HUES48 (cell line): ENCODE data around the gene DNAJC8.
A peak's percentile ranks its signal among the peaks of the same experiment; 100 is the strongest.

Source experiments
- H3K27ac ChIP-seq: one replicate; pipeline ENCODE4 v1.7.0; 2013; ENCODE audit warnings: low read depth, low read length, inconsistent platforms
- H3K27me3 ChIP-seq: 2 replicates; pipeline ENCODE4 v1.6.1; 2013; ENCODE audit warnings: mild to moderate bottlenecking, low read length; ENCODE audit not compliant: control insufficient read depth, insufficient read depth
- H3K36me3 ChIP-seq: 2 replicates; pipeline ENCODE4 v1.6.1; 2013; ENCODE audit warnings: low read length; ENCODE audit not compliant: control insufficient read depth, insufficient read depth
- H3K4me1 ChIP-seq: 2 replicates; pipeline ENCODE4 v1.6.1; 2013; ENCODE audit warnings: mild to moderate bottlenecking, low read length; ENCODE audit not compliant: control insufficient read depth, insufficient read depth
- H3K4me3 ChIP-seq: 2 replicates; pipeline ENCODE4 v1.5.1; 2013; ENCODE audit warnings: mild to moderate bottlenecking, low read depth, low read length
- H3K9ac ChIP-seq: 2 replicates; pipeline ENCODE4 v1.6.1; 2013; ENCODE audit warnings: mild to moderate bottlenecking, low read depth, low read length, moderate library complexity
- H3K9me3 ChIP-seq: 2 replicates; pipeline ENCODE4 v1.6.1; 2013; ENCODE audit warnings: low read length; ENCODE audit not compliant: control insufficient read depth, insufficient read depth

Gene DNAJC8, protein sequence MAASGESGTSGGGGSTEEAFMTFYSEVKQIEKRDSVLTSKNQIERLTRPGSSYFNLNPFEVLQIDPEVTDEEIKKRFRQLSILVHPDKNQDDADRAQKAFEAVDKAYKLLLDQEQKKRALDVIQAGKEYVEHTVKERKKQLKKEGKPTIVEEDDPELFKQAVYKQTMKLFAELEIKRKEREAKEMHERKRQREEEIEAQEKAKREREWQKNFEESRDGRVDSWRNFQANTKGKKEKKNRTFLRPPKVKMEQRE

GRCh38 chr1:28232558-28233263 lies at the start of gene DNAJC8:
Gene DNAJC8, minus strand, starts transcription at chr1:28233029. Its CDS starts 31 bp downstream, at chr1:28232998.
- H3K27ac ChIP-seq = peak within 1 kb of the TSS; percentile 70
- H3K4me3 ChIP-seq = peak within 1 kb of the TSS; percentile 83
- no peaks in the 10 kb centered on the region for H3K27me3 ChIP-seq
- H3K9me3 ChIP-seq = no peaks in the 10 kb centered on the region
- H3K9ac ChIP-seq = peak within 1 kb of the TSS; percentile 90
- H3K36me3 ChIP-seq = peaks cover 36% of the 10 kb centered on the region
- H3K4me1 ChIP-seq = peaks cover 6% of the 10 kb centered on the region; the same call in 1 of the 2 replicates

DNA sequence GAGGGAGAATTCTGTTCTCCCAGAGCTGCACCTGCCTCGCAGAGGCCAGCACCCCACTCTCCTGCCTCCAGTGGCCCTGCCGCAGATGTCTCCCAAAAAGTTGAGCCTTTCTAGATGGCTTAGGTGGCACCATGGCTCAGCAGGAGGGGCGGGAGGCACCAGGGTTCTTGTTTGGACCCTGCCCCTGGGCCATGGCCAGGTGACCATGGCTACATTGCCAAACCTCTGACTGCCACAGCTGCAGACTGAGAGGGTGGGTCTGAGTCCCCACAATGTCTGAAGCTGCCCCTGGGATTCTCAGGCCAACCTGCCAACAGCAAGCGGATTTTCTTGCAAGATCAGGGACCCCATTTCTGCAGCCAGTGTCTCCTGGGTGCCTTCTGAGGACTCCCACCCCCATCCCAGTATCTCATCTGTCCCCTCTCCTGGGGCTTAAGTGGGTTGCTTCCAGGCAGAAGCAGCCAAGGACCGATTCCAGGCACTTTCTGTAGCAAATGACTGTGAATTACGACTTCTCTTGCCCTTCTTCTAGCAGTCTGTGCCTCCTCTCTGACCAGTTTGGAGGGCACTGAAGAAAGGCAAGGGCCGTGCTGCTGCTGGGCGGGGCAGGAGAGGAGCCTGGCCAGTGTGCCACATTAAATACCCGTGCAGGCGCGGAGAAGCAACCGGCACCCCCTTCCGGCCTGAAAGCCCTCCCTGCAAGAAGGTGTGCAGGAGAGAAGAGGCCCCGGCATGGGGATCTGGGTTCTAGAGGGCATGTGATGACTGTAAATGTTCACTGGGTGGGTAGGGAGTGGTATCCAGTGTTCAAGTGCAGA lies 49.0 kb upstream of the DNAJC8 start:
- H3K36me3 ChIP-seq = peaks cover 58% of the 10 kb centered on the region
- no peak overlapping the region for H3K27ac ChIP-seq
- H3K9me3 ChIP-seq = no peaks in the 10 kb centered on the region
- no peak overlapping the region for H3K9ac ChIP-seq
- no peak overlapping the region for H3K4me3 ChIP-seq
- no peaks in the 10 kb centered on the region for H3K4me1 ChIP-seq
- no peaks in the 10 kb centered on the region for H3K27me3 ChIP-seq

DNA sequence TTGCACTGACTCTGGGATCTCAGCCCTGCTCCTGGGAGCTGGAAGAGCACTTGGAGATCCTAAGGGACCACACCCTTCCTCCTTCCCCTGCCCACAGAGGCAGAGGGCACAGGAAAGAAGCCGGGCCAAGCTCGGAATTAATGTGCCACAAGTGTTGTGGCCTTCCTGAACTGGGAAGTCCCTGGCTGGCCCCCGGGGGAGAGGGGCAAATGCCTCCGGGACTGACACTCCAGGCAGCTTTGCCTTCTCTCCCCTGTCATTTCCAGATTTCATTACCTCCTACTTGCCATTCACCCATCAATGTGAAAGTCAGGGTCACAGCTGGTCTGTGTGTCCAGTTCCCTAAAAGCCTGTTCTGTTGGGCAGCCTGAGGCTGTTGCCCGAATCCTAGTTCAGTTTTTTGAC lies 48.1 kb upstream of the DNAJC8 start:
- Histone ChIP-seq H3K9ac (no peak overlapping the region), H3K4me3 (no peak overlapping the region), H3K27ac (no peak overlapping the region), H3K4me1 (no peaks in the 10 kb centered on the region), H3K9me3 (no peaks in the 10 kb centered on the region), H3K27me3 (no peaks in the 10 kb centered on the region), H3K36me3 (peaks cover 60% of the 10 kb centered on the region)

DNA sequence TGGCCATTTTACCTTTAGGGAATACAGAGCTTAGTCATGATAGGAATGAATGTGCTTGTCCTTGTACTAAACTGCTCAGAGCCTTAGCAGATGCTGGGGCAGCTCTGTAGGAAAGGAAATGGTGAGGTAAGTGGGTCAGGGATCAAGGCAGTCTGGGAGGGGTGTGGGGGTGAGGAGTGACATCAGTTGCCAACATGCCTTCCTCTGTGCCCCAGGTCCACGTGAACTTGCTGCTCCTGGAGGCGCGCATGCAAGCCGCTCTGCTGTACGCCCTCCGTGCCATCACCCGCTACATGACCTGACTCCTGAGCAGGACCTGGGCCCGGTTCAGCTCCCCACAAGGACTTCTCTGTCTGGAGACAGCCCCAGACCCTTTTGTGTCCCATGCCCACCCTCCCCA lies 47.7 kb upstream of the DNAJC8 start:
- H3K9me3 ChIP-seq = no peaks in the 10 kb centered on the region
- H3K4me3 ChIP-seq = no peak overlapping the region
- H3K27ac ChIP-seq = no peak overlapping the region
- no peaks in the 10 kb centered on the region for H3K4me1 ChIP-seq
- H3K9ac ChIP-seq = no peak overlapping the region
- H3K27me3 ChIP-seq = no peaks in the 10 kb centered on the region
- H3K36me3 ChIP-seq = peaks cover 65% of the 10 kb centered on the region

GRCh38 chr1:28279721-28280120 lies 46.9 kb upstream of the DNAJC8 start:
- Histone ChIP-seq H3K27ac (no peak overlapping the region), H3K36me3 (peaks cover 73% of the 10 kb centered on the region), H3K27me3 (no peaks in the 10 kb centered on the region), H3K4me3 (no peak overlapping the region), H3K4me1 (no peaks in the 10 kb centered on the region), H3K9ac (no peak overlapping the region), H3K9me3 (no peaks in the 10 kb centered on the region)

- no peaks in the 10 kb centered on the region for H3K4me1 ChIP-seq
- H3K4me3 ChIP-seq = no peak overlapping the region
- H3K36me3 ChIP-seq = peaks cover 83% of the 10 kb centered on the region
- no peaks in the 10 kb centered on the region for H3K9me3 ChIP-seq
- no peak overlapping the region for H3K27ac ChIP-seq
- no peaks in the 10 kb centered on the region for H3K27me3 ChIP-seq
- no peak overlapping the region for H3K9ac ChIP-seq
These were observed 45.9 kb upstream of the DNAJC8 start for GRCh38 chr1:28278763-28279162.

DNA sequence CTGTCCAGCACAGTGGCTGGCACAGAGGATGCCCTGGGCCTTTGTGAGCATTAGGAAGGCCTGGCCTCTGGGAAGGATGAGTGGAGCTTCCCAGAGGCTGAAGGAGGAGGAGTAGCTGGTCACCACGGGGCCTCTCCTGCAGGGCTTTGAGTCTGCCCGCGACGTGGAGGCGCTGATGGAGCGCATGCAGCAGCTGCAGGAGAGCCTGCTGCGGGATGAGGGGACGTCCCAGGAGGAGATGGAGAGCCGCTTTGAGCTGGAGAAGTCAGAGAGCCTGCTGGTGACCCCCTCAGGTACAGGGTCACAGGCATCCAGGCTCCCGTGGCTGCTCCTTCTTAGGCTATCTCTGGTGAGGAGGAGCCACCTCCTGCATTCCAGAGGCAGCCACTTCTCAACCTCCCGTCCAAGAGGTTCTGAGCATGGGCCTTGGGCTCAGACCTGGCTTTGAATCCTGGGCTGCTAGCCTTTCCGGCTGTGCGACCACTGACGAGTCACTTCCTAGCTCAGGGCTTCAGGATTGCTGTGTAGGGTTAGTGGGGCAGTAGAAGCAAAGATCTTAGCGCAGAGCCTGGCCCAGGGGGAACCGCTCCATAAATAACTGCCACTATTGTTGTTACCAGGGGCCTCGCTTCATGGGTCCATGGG lies 40.5 kb upstream of the DNAJC8 start:
- Histone ChIP-seq H3K4me1 (no peaks in the 10 kb centered on the region), H3K9me3 (no peaks in the 10 kb centered on the region), H3K4me3 (no peak overlapping the region), H3K27me3 (no peaks in the 10 kb centered on the region), H3K36me3 (peaks cover 83% of the 10 kb centered on the region), H3K27ac (no peak overlapping the region), H3K9ac (no peak overlapping the region)

DNA sequence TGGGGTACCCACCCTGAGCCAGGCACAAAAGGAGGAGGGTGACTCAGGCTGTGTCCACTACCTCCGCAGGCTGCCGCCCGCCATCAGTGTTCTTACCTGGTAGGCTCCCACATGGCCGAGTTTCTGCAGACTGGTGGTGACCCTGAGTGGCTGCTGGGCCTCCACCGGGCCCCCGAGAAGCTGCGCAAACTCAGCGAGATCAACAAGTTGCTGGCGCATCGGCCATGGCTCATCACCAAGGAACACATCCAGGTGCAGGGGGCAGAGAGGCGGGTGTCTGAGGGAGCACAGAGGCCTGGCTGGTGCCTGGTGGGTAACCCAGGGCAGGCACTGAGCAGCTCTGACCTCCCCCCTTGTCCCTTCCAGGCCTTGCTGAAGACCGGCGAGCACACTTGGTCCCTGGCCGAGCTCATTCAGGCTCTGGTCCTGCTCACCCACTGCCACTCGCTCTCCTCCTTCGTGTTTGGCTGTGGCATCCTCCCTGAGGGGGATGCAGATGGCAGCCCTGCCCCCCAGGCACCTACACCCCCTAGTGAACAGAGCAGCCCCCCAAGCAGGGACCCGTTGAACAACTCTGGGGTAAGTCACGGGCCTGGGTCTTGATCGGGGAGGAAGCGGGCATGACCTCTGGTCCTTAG lies 39.5 kb upstream of the DNAJC8 start:
- H3K36me3 ChIP-seq = peaks cover 74% of the 10 kb centered on the region
- H3K4me3 ChIP-seq = no peak overlapping the region
- no peaks in the 10 kb centered on the region for H3K27me3 ChIP-seq
- no peak overlapping the region for H3K9ac ChIP-seq
- H3K9me3 ChIP-seq = no peaks in the 10 kb centered on the region
- H3K4me1 ChIP-seq = peaks cover 3% of the 10 kb centered on the region; the same call in 1 of the 2 replicates
- H3K27ac ChIP-seq = no peak overlapping the region

DNA sequence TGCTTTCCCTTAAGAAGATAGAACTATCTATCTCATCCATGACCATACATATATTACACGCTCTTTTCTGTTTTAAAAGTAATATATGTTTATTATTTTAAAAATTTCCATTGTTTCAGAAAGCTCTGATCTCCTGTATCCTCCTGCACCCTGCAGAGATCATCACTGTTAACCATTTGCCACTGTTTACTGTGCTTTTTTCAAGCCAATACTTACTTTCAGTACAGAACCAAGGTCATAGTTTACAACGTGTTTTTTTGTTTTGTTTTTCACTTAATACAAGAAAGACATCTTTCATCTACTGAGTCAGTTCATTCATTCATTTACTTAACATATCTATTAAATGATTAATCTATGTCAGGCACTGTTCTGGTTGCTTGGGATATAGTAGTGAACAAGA lies 36.7 kb upstream of the DNAJC8 start:
- Histone ChIP-seq H3K9ac (no peak overlapping the region), H3K9me3 (no peaks in the 10 kb centered on the region), H3K4me3 (no peak overlapping the region), H3K4me1 (peaks cover 29% of the 10 kb centered on the region), H3K36me3 (peaks cover 52% of the 10 kb centered on the region), H3K27me3 (no peaks in the 10 kb centered on the region), H3K27ac (no peak overlapping the region)

DNA sequence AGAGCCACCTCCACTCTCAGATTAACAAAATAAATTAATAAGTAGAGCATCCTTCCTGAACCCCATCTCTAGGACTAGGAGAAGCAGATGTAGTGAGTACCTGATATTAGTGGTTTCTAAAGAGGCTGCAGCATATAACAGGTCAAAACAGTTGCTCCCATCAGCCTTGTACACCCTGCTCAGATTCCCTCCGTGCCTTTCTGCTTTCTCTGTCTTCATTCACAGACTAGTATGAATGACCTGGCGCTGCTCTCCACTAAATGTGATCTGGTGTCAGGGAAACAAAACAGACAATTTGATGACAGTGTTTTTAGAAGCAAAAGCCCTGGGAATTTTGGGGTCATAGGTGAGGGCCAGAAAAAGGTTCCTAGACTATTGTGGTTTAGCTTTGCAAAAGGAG lies 34.8 kb upstream of the DNAJC8 start:
- H3K4me1 ChIP-seq = peaks cover 38% of the 10 kb centered on the region
- peaks cover 33% of the 10 kb centered on the region for H3K36me3 ChIP-seq
- peak overlapping the region; percentile 87 for H3K27ac ChIP-seq
- H3K9ac ChIP-seq = no peak overlapping the region
- H3K9me3 ChIP-seq = no peaks in the 10 kb centered on the region
- no peaks in the 10 kb centered on the region for H3K27me3 ChIP-seq
- no peak overlapping the region for H3K4me3 ChIP-seq
